Progenitor cell of endocrine pancreas (in vitro differentiated cells): ENCODE data around the gene ACTN3. TPM values are rescaled to one million over a fixed set of nuclear protein-coding genes. Genes with fewer than 3 reads are reported as not detected.

Experiments used
- DNase-seq: peaks from one replicate; pipeline ENCODE4 v3.0.0; 2021; ENCODE audit warnings: low spot score; ENCODE audit not compliant: unreplicated experiment
- H3K27ac Mint-ChIP-seq: 2 replicates; pipeline ENCODE4 v1.8.0; 2021; ENCODE audit warnings: mild to moderate bottlenecking, moderate library complexity, mixed read lengths
- H3K27me3 Mint-ChIP-seq: 2 replicates; pipeline ENCODE4 v1.8.0; 2021; ENCODE audit warnings: mixed read lengths
- H3K36me3 Mint-ChIP-seq: 2 replicates; pipeline ENCODE4 v1.8.0; 2022; ENCODE audit warnings: mixed read lengths; ENCODE audit not compliant: insufficient read depth
- H3K4me1 Mint-ChIP-seq: 2 replicates; pipeline ENCODE4 v1.8.0; 2021; ENCODE audit warnings: low read depth, mixed read lengths
- H3K4me3 Mint-ChIP-seq: 2 replicates; pipeline ENCODE4 v1.8.0; 2021; ENCODE audit warnings: low read depth, mild to moderate bottlenecking, moderate library complexity, mixed read lengths
- H3K9me3 Mint-ChIP-seq: 2 replicates; pipeline ENCODE4 v1.8.0; 2021; ENCODE audit warnings: low read depth, mixed read lengths
- total RNA-seq: library from RNA; stranded (reverse); gene quantifications from 2 replicates; pipeline ENCODE4 v1.2.1, GENCODE V29; 2021
- TF ChIP-seq, protein P1 (sequence below): fragments of 200-600 bp; sonication (generic); IDR thresholded peaks from one replicate; pipeline ENCODE4 v1.5.0; 2021; ENCODE audit warnings: antibody characterized with exemption, mild to moderate bottlenecking; ENCODE audit not compliant: unreplicated experiment

Gene ACTN3
- total RNA-seq, 1 donor from 2014 or later: 0.43 TPM

DNA sequence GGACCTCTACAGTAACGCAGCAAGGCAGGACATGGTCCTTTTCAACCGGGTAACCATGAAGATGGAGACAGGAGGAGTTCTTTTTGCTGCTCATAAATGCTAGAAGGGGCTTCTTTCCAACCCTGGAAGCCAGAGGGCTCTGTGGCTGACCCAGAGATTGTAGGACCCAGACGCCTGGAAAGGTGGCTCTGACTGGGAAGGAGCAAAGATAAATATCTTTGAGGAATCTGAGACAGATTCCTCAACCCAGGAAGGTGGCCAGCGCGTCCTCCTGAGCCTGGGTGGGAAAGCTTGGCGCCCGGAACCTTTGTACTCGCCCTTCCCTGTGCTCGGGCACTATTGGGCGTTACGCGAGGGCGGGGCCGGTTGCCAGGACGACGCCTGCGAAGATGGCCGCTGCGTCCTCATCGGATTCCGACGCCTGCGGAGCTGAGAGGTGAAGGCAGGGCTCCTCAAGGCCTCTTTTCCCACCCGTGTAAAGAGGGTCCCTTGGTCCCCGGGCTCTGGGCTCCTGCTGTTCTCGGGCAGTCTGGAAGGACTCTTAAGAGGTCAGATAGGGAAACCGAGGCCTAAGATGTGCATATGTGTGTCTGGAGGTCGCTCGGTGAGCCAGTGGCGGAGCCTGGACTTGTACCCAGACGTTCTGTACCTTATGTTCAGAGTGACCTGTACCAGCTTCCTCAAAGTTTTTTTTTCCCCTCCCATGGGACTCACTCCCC lies 36.3 kb upstream of the ACTN3 start, which contains the start of gene BBS1:
Gene BBS1 (plus strand): TSS at position 365 of the 719 bp plus-strand sequence. CDS start 25 bp downstream, at position 390.
- TF ChIP-seq, protein P1, sequence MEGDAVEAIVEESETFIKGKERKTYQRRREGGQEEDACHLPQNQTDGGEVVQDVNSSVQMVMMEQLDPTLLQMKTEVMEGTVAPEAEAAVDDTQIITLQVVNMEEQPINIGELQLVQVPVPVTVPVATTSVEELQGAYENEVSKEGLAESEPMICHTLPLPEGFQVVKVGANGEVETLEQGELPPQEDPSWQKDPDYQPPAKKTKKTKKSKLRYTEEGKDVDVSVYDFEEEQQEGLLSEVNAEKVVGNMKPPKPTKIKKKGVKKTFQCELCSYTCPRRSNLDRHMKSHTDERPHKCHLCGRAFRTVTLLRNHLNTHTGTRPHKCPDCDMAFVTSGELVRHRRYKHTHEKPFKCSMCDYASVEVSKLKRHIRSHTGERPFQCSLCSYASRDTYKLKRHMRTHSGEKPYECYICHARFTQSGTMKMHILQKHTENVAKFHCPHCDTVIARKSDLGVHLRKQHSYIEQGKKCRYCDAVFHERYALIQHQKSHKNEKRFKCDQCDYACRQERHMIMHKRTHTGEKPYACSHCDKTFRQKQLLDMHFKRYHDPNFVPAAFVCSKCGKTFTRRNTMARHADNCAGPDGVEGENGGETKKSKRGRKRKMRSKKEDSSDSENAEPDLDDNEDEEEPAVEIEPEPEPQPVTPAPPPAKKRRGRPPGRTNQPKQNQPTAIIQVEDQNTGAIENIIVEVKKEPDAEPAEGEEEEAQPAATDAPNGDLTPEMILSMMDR: no peak
- peaks cover 7% of the 10 kb centered on the region for H3K4me1 Mint-ChIP-seq

DNA sequence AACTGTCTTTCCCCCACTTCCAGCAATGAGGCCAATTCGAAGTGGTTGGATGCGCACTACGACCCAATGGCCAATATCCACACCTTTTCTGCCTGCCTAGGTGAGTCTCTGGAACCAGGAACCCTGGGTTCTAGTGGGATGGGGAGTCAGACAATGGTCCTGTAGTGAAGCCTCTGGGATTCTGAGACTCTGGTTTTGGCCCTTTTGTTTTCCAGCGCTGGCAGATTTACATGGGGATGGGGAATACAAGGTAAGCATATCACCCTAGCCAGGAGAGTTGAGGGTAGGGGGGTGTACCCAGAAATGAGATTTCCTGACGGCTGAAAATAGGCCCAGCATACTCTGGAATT lies 35.7 kb upstream of the ACTN3 start:
- H3K9me3 Mint-ChIP-seq: no peaks in the 10 kb centered on the region
- peak overlapping the region; percentile 95 for H3K27ac Mint-ChIP-seq
- H3K27me3 Mint-ChIP-seq: no peaks in the 10 kb centered on the region
- H3K4me1 Mint-ChIP-seq: peaks cover 7% of the 10 kb centered on the region
- no peak for DNase-seq
- TF ChIP-seq, protein P1: no peak
- H3K4me3 Mint-ChIP-seq: peak overlapping the region; percentile 96
- peaks cover 14% of the 10 kb centered on the region for H3K36me3 Mint-ChIP-seq

More for the DNA sequence above, 36.3 kb upstream of the ACTN3 start, which contains the start of gene BBS1:
- peak within 1 kb of the TSS; percentile 96 for H3K4me3 Mint-ChIP-seq
- no peaks in the 10 kb centered on the region for H3K27me3 Mint-ChIP-seq
- peak; percentile 72 for DNase-seq
- peaks cover 14% of the 10 kb centered on the region for H3K36me3 Mint-ChIP-seq
- no peaks in the 10 kb centered on the region for H3K9me3 Mint-ChIP-seq
- H3K27ac Mint-ChIP-seq: peak within 1 kb of the TSS; percentile 95

DNA sequence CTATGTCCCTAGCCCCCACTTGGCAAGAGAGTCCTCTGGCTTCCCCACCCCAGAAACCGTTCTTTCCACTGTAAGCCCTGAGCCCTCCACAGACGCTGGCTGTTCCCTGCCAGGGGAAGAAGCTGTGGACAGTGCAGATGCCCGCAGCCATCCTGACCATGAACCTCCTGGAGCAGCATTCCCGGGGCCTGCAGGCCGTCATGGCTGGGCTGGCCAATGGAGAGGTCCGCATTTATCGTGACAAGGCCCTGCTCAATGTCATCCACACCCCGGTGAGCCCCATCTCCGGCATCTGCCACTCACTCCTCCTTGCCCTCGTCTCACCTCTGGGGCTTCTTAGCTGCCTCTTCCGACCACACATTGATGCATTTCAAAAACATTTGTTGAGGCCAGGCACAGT lies 23.1 kb upstream of the ACTN3 start:
- Mint-ChIP-seq H3K9me3 (no peaks in the 10 kb centered on the region), H3K4me3 (no peak overlapping the region), H3K27me3 (no peaks in the 10 kb centered on the region), H3K4me1 (no peaks in the 10 kb centered on the region), H3K36me3 (peaks cover 13% of the 10 kb centered on the region), H3K27ac (no peak overlapping the region)
- TF ChIP-seq, protein P1: no peak
- DNase-seq: no peak

DNA sequence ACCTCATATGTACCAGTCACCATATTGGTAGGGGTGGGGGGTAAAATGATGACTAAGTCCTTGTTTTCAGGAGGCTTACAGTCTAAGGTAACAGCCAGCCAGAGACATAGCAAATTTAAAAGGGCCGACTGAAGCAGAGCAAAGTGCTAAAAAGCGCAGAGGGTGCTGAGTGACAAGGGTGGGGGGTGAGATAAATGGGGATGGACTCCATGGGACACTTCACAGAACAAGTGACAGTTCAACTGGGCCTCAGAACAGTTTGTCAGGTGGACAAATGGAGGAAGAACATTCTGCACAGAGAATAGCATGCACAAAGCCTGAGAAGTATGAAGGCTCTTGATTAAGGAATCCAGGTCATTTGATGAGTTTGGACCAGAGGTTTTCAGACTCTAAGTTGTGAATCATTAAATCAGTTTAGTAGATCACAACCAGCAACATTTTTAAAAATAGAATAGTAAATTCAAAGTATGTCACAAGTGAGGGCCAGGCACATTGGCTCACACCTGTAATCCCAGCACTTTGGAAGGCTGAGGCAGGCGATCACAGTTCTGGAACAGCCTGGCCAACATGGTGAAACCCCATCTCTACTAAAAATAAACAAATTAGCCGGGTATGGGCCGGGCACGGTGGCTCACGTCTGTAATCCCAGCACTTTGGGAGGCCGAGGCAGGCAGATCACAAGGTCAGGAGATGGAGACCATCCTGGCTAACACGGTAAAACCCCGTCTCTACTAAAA lies 22.2 kb upstream of the ACTN3 start:
- TF ChIP-seq, protein P1: no peak
- no peaks in the 10 kb centered on the region for H3K27me3 Mint-ChIP-seq
- H3K27ac Mint-ChIP-seq: no peak overlapping the region
- no peaks in the 10 kb centered on the region for H3K4me1 Mint-ChIP-seq
- H3K4me3 Mint-ChIP-seq: no peak overlapping the region
- no peak for DNase-seq
- H3K9me3 Mint-ChIP-seq: no peaks in the 10 kb centered on the region
- H3K36me3 Mint-ChIP-seq: peaks cover 11% of the 10 kb centered on the region

DNA sequence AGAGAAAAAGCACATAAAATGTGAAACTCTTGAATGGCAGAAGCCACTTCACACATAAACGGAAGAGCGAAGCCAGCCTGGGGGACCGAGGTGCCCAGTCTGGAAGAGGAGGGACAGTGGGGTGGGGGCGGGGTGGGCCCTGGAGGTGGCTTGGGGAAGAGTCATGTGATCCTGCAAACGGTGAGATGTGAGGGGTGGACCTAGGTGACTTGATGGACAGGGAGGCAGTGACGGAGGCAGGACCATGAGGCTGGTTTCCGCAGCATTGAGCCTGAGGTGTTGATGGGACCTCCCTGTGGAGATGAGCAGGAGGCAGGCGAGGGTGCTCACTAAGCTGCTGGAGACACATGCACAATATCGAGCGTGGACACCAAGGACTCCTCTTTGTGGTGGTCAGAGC lies 17.6 kb upstream of the ACTN3 start:
- Mint-ChIP-seq H3K4me3 (no peak overlapping the region), H3K4me1 (peaks cover 2% of the 10 kb centered on the region), H3K9me3 (no peaks in the 10 kb centered on the region), H3K27me3 (no peaks in the 10 kb centered on the region), H3K36me3 (peaks cover 8% of the 10 kb centered on the region), H3K27ac (no peak overlapping the region)
- no peak for DNase-seq
- TF ChIP-seq, protein P1: no peak
